Measurements from ENCODE around the gene DYNC1H1. TPM values are rescaled to one million over a fixed set of nuclear protein-coding genes. Genes with fewer than 3 reads are reported as not detected.

Gene DYNC1H1
- total and polyA plus RNA-seq, 2 donors (not counting 1 experiment from before 2014, with no cell fraction given), result 128 to 677 TPM

DNA sequence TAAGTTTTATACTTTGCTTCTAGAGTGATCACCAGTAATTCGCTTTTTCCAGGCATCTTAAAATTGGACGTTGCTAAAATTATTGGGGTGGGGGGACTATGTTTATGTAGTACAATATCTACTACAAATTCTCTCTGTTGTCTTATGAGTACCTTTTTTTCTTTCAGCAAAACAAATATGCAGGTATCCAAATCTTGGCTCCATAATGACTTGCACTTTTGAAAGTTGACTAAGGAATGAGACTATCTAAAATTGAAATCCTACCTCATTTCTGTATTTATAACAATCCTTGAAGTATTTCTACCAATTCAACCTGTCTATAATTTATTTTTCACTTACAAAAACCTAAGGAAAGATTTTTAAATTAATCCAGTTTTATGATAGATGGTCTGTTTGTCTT, 2.4 kb downstream of the DYNC1H1 start:
- H3K27ac ChIP-seq (ENCODE audit: insufficient read depth, low read length), result peak overlapping the region; percentile 31
- H3K4me2 ChIP-seq (ENCODE audit: extremely low read depth, insufficient read depth, low read length), result peak overlapping the region; percentile 90
- peak overlapping the region; percentile 83 to 96 (median 95) for H3K4me3 ChIP-seq (replicated peaks in 1 of 4; ENCODE audit: control extremely low read depth in 1 of 4, insufficient read depth in 1 of 4, low read depth in 3 of 4, low read length in 4 of 4)
- TF ChIP-seq, protein P1, sequence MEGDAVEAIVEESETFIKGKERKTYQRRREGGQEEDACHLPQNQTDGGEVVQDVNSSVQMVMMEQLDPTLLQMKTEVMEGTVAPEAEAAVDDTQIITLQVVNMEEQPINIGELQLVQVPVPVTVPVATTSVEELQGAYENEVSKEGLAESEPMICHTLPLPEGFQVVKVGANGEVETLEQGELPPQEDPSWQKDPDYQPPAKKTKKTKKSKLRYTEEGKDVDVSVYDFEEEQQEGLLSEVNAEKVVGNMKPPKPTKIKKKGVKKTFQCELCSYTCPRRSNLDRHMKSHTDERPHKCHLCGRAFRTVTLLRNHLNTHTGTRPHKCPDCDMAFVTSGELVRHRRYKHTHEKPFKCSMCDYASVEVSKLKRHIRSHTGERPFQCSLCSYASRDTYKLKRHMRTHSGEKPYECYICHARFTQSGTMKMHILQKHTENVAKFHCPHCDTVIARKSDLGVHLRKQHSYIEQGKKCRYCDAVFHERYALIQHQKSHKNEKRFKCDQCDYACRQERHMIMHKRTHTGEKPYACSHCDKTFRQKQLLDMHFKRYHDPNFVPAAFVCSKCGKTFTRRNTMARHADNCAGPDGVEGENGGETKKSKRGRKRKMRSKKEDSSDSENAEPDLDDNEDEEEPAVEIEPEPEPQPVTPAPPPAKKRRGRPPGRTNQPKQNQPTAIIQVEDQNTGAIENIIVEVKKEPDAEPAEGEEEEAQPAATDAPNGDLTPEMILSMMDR (conservative IDR thresholded peaks at IDR 0.05 in 1 of 2, IDR thresholded peaks at IDR 0.05 in 1 of 2; ENCODE audit: low read depth in 1 of 2, low read length in 2 of 2), result no peak
- TF ChIP-seq EZH2 (IDR thresholded peaks at IDR 0.05; ENCODE audit: low read length, missing control alignments), result no peak
- H4K20me1 ChIP-seq (ENCODE audit: control insufficient read depth, extremely low read depth, insufficient read depth, low read length), result peaks cover 2% of the 10 kb centered on the region
- H3K9me3 ChIP-seq (ENCODE audit: control insufficient read depth, insufficient read depth, low read depth, low read length), result no peaks in the 10 kb centered on the region
- no peaks in the 10 kb centered on the region for H3K27me3 ChIP-seq (ENCODE audit: control insufficient read depth, insufficient read depth, low read length)
- peaks cover 4% of the 10 kb centered on the region for H3K36me3 ChIP-seq (ENCODE audit: control insufficient read depth, insufficient read depth, low read length)
- H3K9ac ChIP-seq (ENCODE audit: insufficient read depth, low read length), result no peak overlapping the region
- no peak overlapping the region for H2AFZ ChIP-seq (ENCODE audit: low read length)
- H3K79me2 ChIP-seq (ENCODE audit: control insufficient read depth, insufficient read depth, low read length), result peaks cover 73% of the 10 kb centered on the region
- peaks cover 22% of the 10 kb centered on the region for H3K4me1 ChIP-seq (ENCODE audit: control insufficient read depth, extremely low read depth, insufficient read depth, low read length)
- no peak for DNase-seq (ENCODE audit: low read depth in 2 of 2)

DNA sequence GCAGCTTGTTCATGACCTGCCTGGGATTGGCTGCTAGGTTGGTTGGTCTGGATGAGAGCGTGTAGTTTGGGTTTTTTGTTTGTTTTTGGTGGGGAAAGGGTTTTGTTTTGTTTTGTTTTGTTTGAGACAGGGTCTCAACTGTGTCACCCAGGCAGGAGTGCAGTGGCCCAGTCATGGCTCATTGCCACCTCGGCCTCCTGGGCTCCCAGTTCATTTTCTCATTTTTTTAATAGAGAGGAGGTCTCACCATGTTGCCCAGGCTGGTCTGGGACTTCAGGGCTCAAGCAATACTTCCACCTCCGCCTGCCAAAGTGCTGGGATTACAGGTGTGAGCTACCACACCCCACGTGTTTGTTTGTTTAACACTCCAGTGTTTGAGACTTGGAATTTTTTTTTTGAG, 3.8 kb downstream of the DYNC1H1 start:
- H3K9ac ChIP-seq (ENCODE audit: insufficient read depth, low read length), result no peak overlapping the region
- no peaks in the 10 kb centered on the region for H3K9me3 ChIP-seq (ENCODE audit: control insufficient read depth, insufficient read depth, low read depth, low read length)
- no peaks in the 10 kb centered on the region for H3K27me3 ChIP-seq (ENCODE audit: control insufficient read depth, insufficient read depth, low read length)
- peaks cover 4% of the 10 kb centered on the region for H3K36me3 ChIP-seq (ENCODE audit: control insufficient read depth, insufficient read depth, low read length)
- no peak overlapping the region for H2AFZ ChIP-seq (ENCODE audit: low read length)
- H3K27ac ChIP-seq (ENCODE audit: insufficient read depth, low read length), result peak overlapping the region; percentile 8
- peak overlapping the region in 1 of 4 experiments; percentile 25 for H3K4me3 ChIP-seq (replicated peaks in 1 of 4; ENCODE audit: control extremely low read depth in 1 of 4, insufficient read depth in 1 of 4, low read depth in 3 of 4, low read length in 4 of 4)
- H3K79me2 ChIP-seq (ENCODE audit: control insufficient read depth, insufficient read depth, low read length), result peaks cover 80% of the 10 kb centered on the region
- peaks cover 2% of the 10 kb centered on the region for H4K20me1 ChIP-seq (ENCODE audit: control insufficient read depth, extremely low read depth, insufficient read depth, low read length)
- H3K4me2 ChIP-seq (ENCODE audit: extremely low read depth, insufficient read depth, low read length), result peak overlapping the region; percentile 28
- peaks cover 18% of the 10 kb centered on the region for H3K4me1 ChIP-seq (ENCODE audit: control insufficient read depth, extremely low read depth, insufficient read depth, low read length)
- DNase-seq (ENCODE audit: low read depth in 2 of 2), result no peak
- TF ChIP-seq EZH2 (IDR thresholded peaks at IDR 0.05; ENCODE audit: low read length, missing control alignments), result no peak
- TF ChIP-seq, protein P1 (conservative IDR thresholded peaks at IDR 0.05 in 1 of 2, IDR thresholded peaks at IDR 0.05 in 1 of 2; ENCODE audit: low read depth in 1 of 2, low read length in 2 of 2), result no peak

DNA sequence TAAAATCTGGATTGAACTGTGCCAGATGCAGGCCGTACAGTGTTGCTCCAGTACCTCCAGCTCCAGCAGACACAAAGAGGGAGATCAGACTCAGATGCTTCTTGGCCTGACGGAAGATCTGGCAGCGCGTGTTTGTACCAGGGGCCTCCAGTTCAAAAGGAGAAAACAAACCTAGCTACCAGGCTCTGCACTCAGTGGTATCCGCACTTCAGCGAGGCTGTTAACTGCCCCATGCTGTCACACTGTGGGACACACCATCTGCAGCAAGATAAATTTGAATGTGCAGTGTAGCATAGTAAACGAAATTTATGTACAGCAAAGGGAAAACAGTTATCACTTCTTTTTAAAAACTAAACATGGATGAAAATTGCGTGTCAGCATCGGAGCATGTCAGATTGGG, 5.1 kb downstream of the DYNC1H1 start:
- H3K36me3 ChIP-seq (ENCODE audit: control insufficient read depth, insufficient read depth, low read length), result peaks cover 4% of the 10 kb centered on the region
- H3K27ac ChIP-seq (ENCODE audit: insufficient read depth, low read length), result no peak overlapping the region
- peaks cover 2% of the 10 kb centered on the region for H4K20me1 ChIP-seq (ENCODE audit: control insufficient read depth, extremely low read depth, insufficient read depth, low read length)
- H2AFZ ChIP-seq (ENCODE audit: low read length), result no peak overlapping the region
- H3K4me3 ChIP-seq (replicated peaks in 1 of 4; ENCODE audit: control extremely low read depth in 1 of 4, insufficient read depth in 1 of 4, low read depth in 3 of 4, low read length in 4 of 4), result no peak overlapping the region
- H3K9ac ChIP-seq (ENCODE audit: insufficient read depth, low read length), result no peak overlapping the region
- peaks cover 11% of the 10 kb centered on the region for H3K4me1 ChIP-seq (ENCODE audit: control insufficient read depth, extremely low read depth, insufficient read depth, low read length)
- peaks cover 89% of the 10 kb centered on the region for H3K79me2 ChIP-seq (ENCODE audit: control insufficient read depth, insufficient read depth, low read length)
- no peak overlapping the region for H3K4me2 ChIP-seq (ENCODE audit: extremely low read depth, insufficient read depth, low read length)
- H3K27me3 ChIP-seq (ENCODE audit: control insufficient read depth, insufficient read depth, low read length), result no peaks in the 10 kb centered on the region
- no peak for TF ChIP-seq EZH2 (IDR thresholded peaks at IDR 0.05; ENCODE audit: low read length, missing control alignments)
- TF ChIP-seq, protein P1 (conservative IDR thresholded peaks at IDR 0.05 in 1 of 2, IDR thresholded peaks at IDR 0.05 in 1 of 2; ENCODE audit: low read depth in 1 of 2, low read length in 2 of 2), result no peak
- no peaks in the 10 kb centered on the region for H3K9me3 ChIP-seq (ENCODE audit: control insufficient read depth, insufficient read depth, low read depth, low read length)
- no peak for DNase-seq (ENCODE audit: low read depth in 2 of 2)

All from fibroblast of lung (primary cell).